Gastroesophageal sphincter (tissue), 4 donors: ENCODE data around the gene NAGPA. TPM values are rescaled to one million over a fixed set of nuclear protein-coding genes. Genes with fewer than 3 reads are reported as not detected.

Source experiments
- ATAC-seq: fragments of 150-250 bp; one replicate; pipeline ENCODE4 v1.9.1; 2016; ENCODE audit warnings: mild to moderate bottlenecking, moderate library complexity
- H3K27ac ChIP-seq, 4 donors: fragments of 200-600 bp; sonication (generic) in 3 of 4; 1 replicate in 3 of 4; 2 replicates in 1 of 4; pipeline ENCODE4 v1.5.1; 2016 to 2019
- H3K27me3 ChIP-seq: fragments of 200-600 bp; sonication (generic); one replicate; pipeline ENCODE4 v1.5.1; 2019
- H3K36me3 ChIP-seq, 2 donors: fragments of 200-600 bp; sonication (generic); one replicate each; pipeline ENCODE4 v1.5.1; 2019; ENCODE audit warnings: control low read depth in 1 of 2
- H3K4me1 ChIP-seq, 3 donors: fragments of 200-600 bp; sonication (generic); 1 replicate in 2 of 3; 2 replicates in 1 of 3; pipeline ENCODE4 v1.5.1; 2016 to 2019; ENCODE audit warnings: control low read depth in 2 of 3
- H3K4me3 ChIP-seq, 2 donors: fragments of 200-600 bp; sonication (generic); one replicate each; pipeline ENCODE4 v1.5.1; 2019; ENCODE audit warnings: mild to moderate bottlenecking in 1 of 2, moderate library complexity in 1 of 2
- H3K9me3 ChIP-seq, 3 donors: fragments of 200-600 bp; sonication (generic); one replicate each; pipeline ENCODE4 v1.5.1; 2017 to 2019; ENCODE audit warnings: control low read depth in 2 of 3
- EP300 ChIP-seq: sonication (generic); formaldehyde crosslinking; IDR thresholded peaks from one replicate; pipeline ENCODE4 v1.6.1; 2017; ENCODE audit warnings: antibody characterized with exemption, mild to moderate bottlenecking
- POLR2A ChIP-seq, 2 donors: fragments of 450-650 bp; IDR thresholded peaks; one replicate each; pipeline ENCODE4 v1.6.1; 2017; ENCODE audit warnings: antibody characterized with exemption in 2 of 2, mild to moderate bottlenecking in 2 of 2, moderate library complexity in 1 of 2
- POLR2AphosphoS5 ChIP-seq: sonication (generic); formaldehyde crosslinking; IDR thresholded peaks from one replicate; pipeline ENCODE4 v1.6.1; 2017; ENCODE audit warnings: antibody characterized with exemption
- WGBS, 2 donors: methylation state at CpG; one replicate each; pipeline ENCODE4 v1.1.5; 2018; ENCODE audit warnings: low coverage in 1 of 2; 5-methylcytosine and 5-hydroxymethylcytosine counted together
- total RNA-seq, 4 donors: library from RNA; depleted of rRNA; stranded (reverse); fragments of >200 nt; gene quantifications; one replicate each; pipeline ENCODE4 v1.1.0, GENCODE V29; 2016
- TF ChIP-seq, protein P1 (sequence below), 4 experiments: fragments of 200-600 bp in 2 of 4; fragments of 450-650 bp in 2 of 4; sonication (generic) in 1 of 4; IDR thresholded peaks; one replicate each; pipeline ENCODE4 v1.5.1; 2017 to 2019; ENCODE audit warnings: antibody characterized with exemption in 4 of 4, mild to moderate bottlenecking in 2 of 4, moderate library complexity in 2 of 4

NAGPA gene
- total RNA-seq, 4 donors from 2014 or later, result 17.8 to 37.8 (median 27.7) TPM

DNA sequence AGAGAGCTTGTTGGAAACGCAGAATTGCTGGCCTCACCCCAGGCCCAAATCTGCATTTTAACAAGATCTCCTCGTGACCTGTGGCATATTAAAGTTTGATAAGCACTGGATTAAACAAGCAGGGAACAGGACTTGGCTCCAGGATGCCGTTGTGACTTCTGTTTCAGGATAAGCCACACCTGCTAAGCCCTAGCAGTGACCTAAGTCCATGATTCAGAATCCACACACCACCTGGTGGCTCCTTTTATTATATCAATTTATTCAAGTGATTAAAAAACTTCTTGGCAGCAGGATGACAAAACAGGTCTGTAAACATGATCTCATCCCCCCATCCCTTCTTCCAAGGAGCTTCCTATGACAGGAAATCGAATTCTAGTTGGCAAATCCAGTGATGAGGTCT lies 9.1 kb downstream of the NAGPA start:
- Histone ChIP-seq H3K27me3 (peaks cover 27% of the 10 kb centered on the region), H3K36me3 (peaks cover 0 to 36% of the 10 kb centered on the region in 2 donors), H3K27ac (no peak overlapping the region), H3K9me3 (no peaks in the 10 kb centered on the region), H3K4me1 (no peaks in the 10 kb centered on the region), H3K4me3 (no peak overlapping the region)
- ATAC-seq, result no peak
- TF ChIP-seq POLR2A (IDR thresholded peaks at IDR 0.05) (no peak), EP300 (no peak), POLR2AphosphoS5 (no peak)
- TF ChIP-seq, protein P1, sequence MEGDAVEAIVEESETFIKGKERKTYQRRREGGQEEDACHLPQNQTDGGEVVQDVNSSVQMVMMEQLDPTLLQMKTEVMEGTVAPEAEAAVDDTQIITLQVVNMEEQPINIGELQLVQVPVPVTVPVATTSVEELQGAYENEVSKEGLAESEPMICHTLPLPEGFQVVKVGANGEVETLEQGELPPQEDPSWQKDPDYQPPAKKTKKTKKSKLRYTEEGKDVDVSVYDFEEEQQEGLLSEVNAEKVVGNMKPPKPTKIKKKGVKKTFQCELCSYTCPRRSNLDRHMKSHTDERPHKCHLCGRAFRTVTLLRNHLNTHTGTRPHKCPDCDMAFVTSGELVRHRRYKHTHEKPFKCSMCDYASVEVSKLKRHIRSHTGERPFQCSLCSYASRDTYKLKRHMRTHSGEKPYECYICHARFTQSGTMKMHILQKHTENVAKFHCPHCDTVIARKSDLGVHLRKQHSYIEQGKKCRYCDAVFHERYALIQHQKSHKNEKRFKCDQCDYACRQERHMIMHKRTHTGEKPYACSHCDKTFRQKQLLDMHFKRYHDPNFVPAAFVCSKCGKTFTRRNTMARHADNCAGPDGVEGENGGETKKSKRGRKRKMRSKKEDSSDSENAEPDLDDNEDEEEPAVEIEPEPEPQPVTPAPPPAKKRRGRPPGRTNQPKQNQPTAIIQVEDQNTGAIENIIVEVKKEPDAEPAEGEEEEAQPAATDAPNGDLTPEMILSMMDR (IDR thresholded peaks at IDR 0.05), result no peak
- WGBS, 2 donors, result 33 to 46% methylated on average over 2 to 3 of the region's 4 CpGs

DNA sequence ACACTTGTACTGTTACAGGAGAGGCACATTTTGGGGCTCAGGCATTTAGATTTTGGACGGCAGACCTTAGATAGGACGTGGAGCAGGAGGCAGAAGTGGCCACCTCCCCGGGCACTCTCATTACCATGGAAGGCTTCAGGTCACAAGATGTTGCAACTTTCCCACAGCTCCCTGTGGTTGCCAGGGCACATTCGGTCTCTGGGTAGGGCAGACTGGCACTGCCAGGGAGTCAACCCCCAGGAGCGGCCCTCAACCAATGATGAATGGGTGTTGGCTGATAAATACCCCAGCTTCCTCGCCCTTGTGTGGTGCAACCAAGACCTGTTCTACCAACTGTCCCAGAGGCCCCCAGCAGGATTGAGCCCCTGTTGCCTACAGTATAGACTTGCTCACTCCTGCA lies 11.2 kb downstream of the NAGPA start:
- TF ChIP-seq, protein P1 (IDR thresholded peaks at IDR 0.05), result no peak
- TF ChIP-seq EP300 (no peak), POLR2A (IDR thresholded peaks at IDR 0.05) (no peak), POLR2AphosphoS5 (no peak)
- Histone ChIP-seq H3K27ac (no peak overlapping the region), H3K9me3 (no peaks in the 10 kb centered on the region)

GRCh38 chr16:5020551-5020950 lies 13.2 kb downstream of the NAGPA start:
- Histone ChIP-seq H3K4me1 (no peaks in the 10 kb centered on the region), H3K36me3 (peaks cover 0 to 6% of the 10 kb centered on the region in 2 donors), H3K27ac (no peak overlapping the region), H3K27me3 (peaks cover 27% of the 10 kb centered on the region), H3K4me3 (no peak overlapping the region), H3K9me3 (no peaks in the 10 kb centered on the region)
- TF ChIP-seq POLR2A (IDR thresholded peaks at IDR 0.05) (no peak), EP300 (no peak), POLR2AphosphoS5 (no peak)
- TF ChIP-seq, protein P1 (IDR thresholded peaks at IDR 0.05), result no peak
- 60% methylated on average over 2 of the region's 15 CpGs; no CpG with 5 or more reads in 1 of the 2 donors for WGBS, 2 donors
- ATAC-seq, result no peak

More for the DNA sequence above, 11.2 kb downstream of the NAGPA start:
- WGBS, 2 donors, result 87 to 100% methylated on average over 1 to 3 of the region's 6 CpGs
- no peak for ATAC-seq
- H3K4me1 ChIP-seq, result no peaks in the 10 kb centered on the region
- peaks cover 27% of the 10 kb centered on the region for H3K27me3 ChIP-seq
- no peak overlapping the region for H3K4me3 ChIP-seq
- peaks cover 0 to 14% of the 10 kb centered on the region in 2 donors for H3K36me3 ChIP-seq

DNA sequence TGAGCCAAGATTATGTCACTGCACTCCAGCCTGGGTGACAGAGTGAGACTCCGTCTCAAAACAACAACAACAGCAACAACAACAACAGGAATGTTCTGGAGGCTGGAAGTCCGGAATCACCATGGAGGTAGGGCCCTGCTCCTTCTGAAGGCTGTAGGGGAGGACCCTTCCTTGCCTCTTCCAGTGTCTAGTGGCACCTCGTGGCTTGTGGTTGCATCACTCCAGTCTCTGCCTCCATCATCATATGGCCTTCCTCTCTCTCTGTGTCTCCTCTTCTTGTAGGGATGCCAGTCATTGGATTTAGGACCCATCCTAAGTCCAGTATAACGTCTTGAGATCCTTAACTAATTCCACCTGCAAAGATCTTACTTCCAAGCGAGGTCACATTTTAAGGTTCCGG lies 14.0 kb downstream of the NAGPA start:
- no peaks in the 10 kb centered on the region for H3K36me3 ChIP-seq
- ATAC-seq, result no peak
- H3K4me3 ChIP-seq, result no peak overlapping the region
- WGBS, 2 donors, result 69 to 78% methylated on average over 3 to 6 of the region's 6 CpGs
- H3K4me1 ChIP-seq, result no peaks in the 10 kb centered on the region
- peaks cover 27% of the 10 kb centered on the region for H3K27me3 ChIP-seq
- no peak for TF ChIP-seq POLR2A (IDR thresholded peaks at IDR 0.05)
- TF ChIP-seq, protein P1 (IDR thresholded peaks at IDR 0.05), result no peak
- TF ChIP-seq EP300, result no peak
- TF ChIP-seq POLR2AphosphoS5, result no peak
- H3K27ac ChIP-seq, result no peak overlapping the region
- no peaks in the 10 kb centered on the region for H3K9me3 ChIP-seq

- no peak overlapping the region for H3K27ac ChIP-seq
- H3K4me3 ChIP-seq, result no peak overlapping the region
- H3K36me3 ChIP-seq, result no peaks in the 10 kb centered on the region
- H3K9me3 ChIP-seq, result no peaks in the 10 kb centered on the region
- peaks cover 27% of the 10 kb centered on the region for H3K27me3 ChIP-seq
- TF ChIP-seq, protein P1 (IDR thresholded peaks at IDR 0.05), result no peak
- TF ChIP-seq POLR2AphosphoS5 (no peak), POLR2A (IDR thresholded peaks at IDR 0.05) (no peak), EP300 (no peak)
- ATAC-seq, result no peak
- no peaks in the 10 kb centered on the region for H3K4me1 ChIP-seq
- 21 to 26% methylated on average over 8 to 9 of the region's 9 CpGs for WGBS, 2 donors
Observed at GRCh38 chr16:5018793-5019192, 14.9 kb downstream of the NAGPA start.
